ENCODE results near the gene TOR1AIP1. TPM values are rescaled to one million over a fixed set of nuclear protein-coding genes. Genes with fewer than 3 reads are reported as not detected.
"Not testable (repeated sequence)": the region's sequence is repeated elsewhere in the genome, so short reads cannot be mapped to it uniquely, and the experiment has no call there.

The TOR1AIP1 gene, protein sequence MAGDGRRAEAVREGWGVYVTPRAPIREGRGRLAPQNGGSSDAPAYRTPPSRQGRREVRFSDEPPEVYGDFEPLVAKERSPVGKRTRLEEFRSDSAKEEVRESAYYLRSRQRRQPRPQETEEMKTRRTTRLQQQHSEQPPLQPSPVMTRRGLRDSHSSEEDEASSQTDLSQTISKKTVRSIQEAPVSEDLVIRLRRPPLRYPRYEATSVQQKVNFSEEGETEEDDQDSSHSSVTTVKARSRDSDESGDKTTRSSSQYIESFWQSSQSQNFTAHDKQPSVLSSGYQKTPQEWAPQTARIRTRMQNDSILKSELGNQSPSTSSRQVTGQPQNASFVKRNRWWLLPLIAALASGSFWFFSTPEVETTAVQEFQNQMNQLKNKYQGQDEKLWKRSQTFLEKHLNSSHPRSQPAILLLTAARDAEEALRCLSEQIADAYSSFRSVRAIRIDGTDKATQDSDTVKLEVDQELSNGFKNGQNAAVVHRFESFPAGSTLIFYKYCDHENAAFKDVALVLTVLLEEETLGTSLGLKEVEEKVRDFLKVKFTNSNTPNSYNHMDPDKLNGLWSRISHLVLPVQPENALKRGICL
- total RNA-seq (10 to 100 TPM; 35.1 to 59.6 (median 53.3) TPM), polyA plus RNA-seq (10 to 100 TPM; 15.5 to 33.4 (median 30.8) TPM)
- long read RNA-seq, donor 1, transcript TOR1AIP1-208 (10 exons, 3,685 nt): major isoform, 8 of 11 reads
- long read RNA-seq, donor 1, partial matches to known transcripts: 1 of 11 reads
- long read RNA-seq, donor 1, other reads (novel, unspliced or antisense): 2 of 11 reads
- long read RNA-seq, donor 2, full-length matches to known transcripts: 20 of 28 reads
- long read RNA-seq, donor 2, partial matches to known transcripts: 3 of 28 reads
- long read RNA-seq, donor 2, other reads (novel, unspliced or antisense): 5 of 28 reads

DNA sequence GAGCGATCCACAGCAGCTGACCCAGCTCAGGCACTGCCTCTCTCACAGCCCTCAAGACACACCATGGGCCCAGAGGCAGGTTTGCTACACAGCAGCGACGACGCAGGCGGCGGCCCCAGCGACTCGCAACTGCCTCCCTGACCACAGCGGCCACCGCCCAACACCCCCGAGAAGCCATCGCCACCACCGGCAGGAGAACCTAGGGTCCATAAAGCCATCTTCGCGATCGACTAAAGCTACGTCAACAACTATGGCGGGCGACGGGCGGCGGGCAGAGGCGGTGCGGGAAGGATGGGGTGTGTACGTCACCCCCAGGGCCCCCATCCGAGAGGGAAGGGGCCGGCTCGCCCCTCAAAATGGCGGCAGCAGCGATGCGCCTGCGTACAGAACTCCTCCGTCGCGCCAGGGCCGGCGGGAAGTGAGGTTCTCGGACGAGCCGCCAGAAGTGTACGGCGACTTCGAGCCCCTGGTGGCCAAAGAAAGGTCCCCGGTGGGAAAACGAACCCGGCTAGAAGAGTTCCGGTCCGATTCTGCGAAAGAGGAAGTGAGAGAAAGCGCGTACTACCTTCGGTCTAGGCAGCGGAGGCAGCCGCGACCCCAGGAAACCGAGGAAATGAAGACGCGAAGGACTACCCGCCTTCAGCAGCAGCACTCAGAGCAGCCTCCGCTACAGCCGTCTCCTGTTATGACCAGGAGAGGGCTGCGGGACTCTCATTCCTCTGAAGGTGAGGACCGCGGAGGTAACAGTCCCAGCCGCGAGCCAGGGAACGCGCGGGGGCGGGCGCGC is at the start of gene TOR1AIP1:
Gene TOR1AIP1 (plus strand): TSS at position 33 of the 787 bp plus-strand sequence. CDS start 218 bp downstream, at position 251.
- Histone ChIP-seq H3K36me3 (ENCODE audit: insufficient read depth in 1 of 2, low read depth in 1 of 2) (peaks cover 0 to 38% of the 10 kb centered on the region in 2 donors), H3K4me1 (peaks cover 48% of the 10 kb centered on the region), H3K9me3 (no peaks in the 10 kb centered on the region), H3K27ac (peak within 1 kb of the TSS; percentile 99), H3K4me3 (peak within 1 kb of the TSS; percentile 91), H3K27me3 (ENCODE audit: insufficient read depth in 3 of 3, low read length in 2 of 3) (no peaks in the 10 kb centered on the region)
- peak; percentile 92 to 94 (median 92) for ATAC-seq
- WGBS, 3 donors: 0 to 1% (median 0%) methylated on average over 70 to 72 of the region's 72 CpGs
- intact Hi-C loops (cut with DNase I): loop anchor here (2.0 to 10.0 kb wide), 2 partner anchors 72 to 292 kb away; partner anchors contain the start of gene CEP350 (in 2 of the 2)
- peak; percentile 98 to 99 for DNase-seq
- TF ChIP-seq, protein P1, sequence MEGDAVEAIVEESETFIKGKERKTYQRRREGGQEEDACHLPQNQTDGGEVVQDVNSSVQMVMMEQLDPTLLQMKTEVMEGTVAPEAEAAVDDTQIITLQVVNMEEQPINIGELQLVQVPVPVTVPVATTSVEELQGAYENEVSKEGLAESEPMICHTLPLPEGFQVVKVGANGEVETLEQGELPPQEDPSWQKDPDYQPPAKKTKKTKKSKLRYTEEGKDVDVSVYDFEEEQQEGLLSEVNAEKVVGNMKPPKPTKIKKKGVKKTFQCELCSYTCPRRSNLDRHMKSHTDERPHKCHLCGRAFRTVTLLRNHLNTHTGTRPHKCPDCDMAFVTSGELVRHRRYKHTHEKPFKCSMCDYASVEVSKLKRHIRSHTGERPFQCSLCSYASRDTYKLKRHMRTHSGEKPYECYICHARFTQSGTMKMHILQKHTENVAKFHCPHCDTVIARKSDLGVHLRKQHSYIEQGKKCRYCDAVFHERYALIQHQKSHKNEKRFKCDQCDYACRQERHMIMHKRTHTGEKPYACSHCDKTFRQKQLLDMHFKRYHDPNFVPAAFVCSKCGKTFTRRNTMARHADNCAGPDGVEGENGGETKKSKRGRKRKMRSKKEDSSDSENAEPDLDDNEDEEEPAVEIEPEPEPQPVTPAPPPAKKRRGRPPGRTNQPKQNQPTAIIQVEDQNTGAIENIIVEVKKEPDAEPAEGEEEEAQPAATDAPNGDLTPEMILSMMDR (IDR thresholded peaks at IDR 0.05): peak; percentile 49

DNA sequence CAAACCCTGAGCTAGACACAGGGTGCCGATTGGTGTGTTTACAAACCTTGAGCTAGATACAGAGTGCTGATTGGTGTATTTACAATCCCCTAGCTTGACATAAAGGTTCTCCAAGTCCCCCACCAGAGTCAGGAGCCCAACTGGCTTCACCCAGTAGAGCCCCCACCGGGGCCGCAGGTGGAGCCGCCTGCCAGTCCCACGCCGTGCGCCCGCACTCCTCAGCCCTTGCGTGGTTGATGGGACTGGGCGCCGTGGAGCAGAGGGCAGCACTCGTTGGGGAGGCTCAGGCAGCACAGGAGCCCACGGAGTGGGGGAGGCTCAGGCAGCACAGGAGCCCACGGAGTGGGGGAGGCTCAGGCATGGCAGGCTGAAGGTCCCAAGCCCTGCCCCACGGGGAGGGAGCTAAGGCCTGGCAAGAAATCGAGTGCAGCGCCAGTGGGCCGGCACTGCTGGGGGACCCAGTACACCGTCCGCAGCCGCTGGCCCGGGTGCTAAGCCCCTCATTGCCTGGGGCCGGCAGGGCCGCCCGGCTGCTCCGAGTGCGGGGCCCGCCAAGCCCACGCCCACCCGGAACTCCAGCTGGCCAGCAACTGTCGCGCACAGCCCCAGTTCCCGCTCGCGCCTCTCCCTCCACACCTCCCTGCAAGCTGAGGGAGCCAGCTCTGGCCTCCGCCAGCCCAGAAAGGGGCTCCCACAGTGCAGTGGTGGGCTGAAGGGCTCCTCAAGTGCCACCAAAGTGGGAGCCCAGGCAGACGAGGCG is 45.2 kb upstream of the TOR1AIP1 start:
- H3K36me3 ChIP-seq (ENCODE audit: insufficient read depth in 1 of 2, low read depth in 1 of 2): peaks cover 0 to 42% of the 10 kb centered on the region in 2 donors
- H3K4me3 ChIP-seq; H3K9me3 ChIP-seq; intact Hi-C loops (cut with DNase I); H3K4me1 ChIP-seq; DNase-seq; ATAC-seq; H3K27me3 ChIP-seq (ENCODE audit: insufficient read depth in 3 of 3, low read length in 2 of 3); H3K27ac ChIP-seq: not testable (repeated sequence)
- WGBS, 3 donors: 96 to 99% (median 99%) methylated on average over 31 to 38 of the region's 38 CpGs

GRCh38 chr1:179840107-179840506 is 42.0 kb upstream of the TOR1AIP1 start:
- 88 to 91% (median 89%) methylated on average over 3 of the region's 3 CpGs for WGBS, 3 donors
- H3K36me3 ChIP-seq (ENCODE audit: insufficient read depth in 1 of 2, low read depth in 1 of 2): peaks cover 0 to 66% of the 10 kb centered on the region in 2 donors

GRCh38 chr1:179848233-179848632 is 33.9 kb upstream of the TOR1AIP1 start:
- no peak for ATAC-seq
- H3K36me3 ChIP-seq (ENCODE audit: insufficient read depth in 1 of 2, low read depth in 1 of 2): peaks cover 14 to 98% of the 10 kb centered on the region in 2 donors
- intact Hi-C loops (cut with DNase I): no loop called here
- no peak overlapping the region for H3K4me3 ChIP-seq
- no peak for DNase-seq
- no peaks in the 10 kb centered on the region for H3K27me3 ChIP-seq (ENCODE audit: insufficient read depth in 3 of 3, low read length in 2 of 3)
- WGBS, 3 donors: 88 to 89% (median 88%) methylated on average over 3 of the region's 3 CpGs
- H3K27ac ChIP-seq: no peak overlapping the region
- H3K9me3 ChIP-seq: no peaks in the 10 kb centered on the region
- H3K4me1 ChIP-seq: no peaks in the 10 kb centered on the region
- TF ChIP-seq, protein P1 (IDR thresholded peaks at IDR 0.05): no peak

More at GRCh38 chr1:179840107-179840506, 42.0 kb upstream of the TOR1AIP1 start:
- intact Hi-C loops (cut with DNase I): no loop called here
- DNase-seq: no peak
- ATAC-seq: no peak
- Histone ChIP-seq H3K27ac (no peak overlapping the region), H3K4me3 (no peak overlapping the region), H3K27me3 (ENCODE audit: insufficient read depth in 3 of 3, low read length in 2 of 3) (no peaks in the 10 kb centered on the region), H3K9me3 (no peaks in the 10 kb centered on the region), H3K4me1 (no peaks in the 10 kb centered on the region)
- TF ChIP-seq, protein P1 (IDR thresholded peaks at IDR 0.05): no peak
